RCC 7860 (cell line): ENCODE measurements around the gene KCNQ4.

Experiments used
- DNase-seq: peaks from one replicate; pipeline ENCODE4 v3.0.0-alpha.2; 2015; ENCODE audit warnings: low spot score
- FAIRE-seq: peaks from 2 replicates; lab custom pipeline; 2012; peaks lifted over from hg19 to GRCh38; lab: Jason Lieb, UNC

Gene KCNQ4

DNA sequence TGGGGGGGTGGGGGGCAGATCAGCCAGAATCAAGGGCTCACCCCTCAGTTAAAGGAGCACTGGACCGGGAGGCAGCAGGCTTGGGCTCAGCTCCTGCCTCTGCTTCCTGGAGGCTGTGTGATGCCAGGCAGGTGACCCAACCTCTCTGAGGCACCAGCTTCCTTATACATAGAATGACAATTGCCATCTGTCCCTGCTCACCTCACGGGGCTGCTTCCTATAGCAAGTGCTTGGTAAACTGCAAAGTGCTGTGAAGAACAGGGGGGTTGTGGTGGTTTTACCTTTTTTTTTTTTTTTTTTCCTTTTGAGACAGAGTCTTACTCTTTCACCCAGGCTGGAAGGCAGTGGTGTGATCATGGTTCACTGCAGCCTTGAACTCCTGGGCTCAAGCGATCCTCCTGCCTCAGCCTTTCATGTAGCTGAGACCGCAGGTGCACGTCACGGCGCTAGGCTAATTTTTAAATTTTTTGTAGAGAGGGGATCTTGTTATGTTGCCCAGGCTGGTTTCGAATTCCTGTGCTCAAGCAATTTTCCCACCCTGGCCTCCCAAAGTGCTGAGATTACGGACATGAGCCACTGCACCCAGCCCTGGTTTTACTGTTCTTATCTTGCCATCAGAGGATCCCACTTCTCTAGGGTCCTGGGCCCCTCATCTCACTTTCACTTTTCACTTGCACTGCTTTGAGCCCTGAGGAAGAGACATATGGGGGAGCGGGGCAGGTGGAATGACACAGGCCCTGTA, 11.6 kb downstream of the KCNQ4 start:
- FAIRE-seq (no peak), DNase-seq (no peak)

DNA sequence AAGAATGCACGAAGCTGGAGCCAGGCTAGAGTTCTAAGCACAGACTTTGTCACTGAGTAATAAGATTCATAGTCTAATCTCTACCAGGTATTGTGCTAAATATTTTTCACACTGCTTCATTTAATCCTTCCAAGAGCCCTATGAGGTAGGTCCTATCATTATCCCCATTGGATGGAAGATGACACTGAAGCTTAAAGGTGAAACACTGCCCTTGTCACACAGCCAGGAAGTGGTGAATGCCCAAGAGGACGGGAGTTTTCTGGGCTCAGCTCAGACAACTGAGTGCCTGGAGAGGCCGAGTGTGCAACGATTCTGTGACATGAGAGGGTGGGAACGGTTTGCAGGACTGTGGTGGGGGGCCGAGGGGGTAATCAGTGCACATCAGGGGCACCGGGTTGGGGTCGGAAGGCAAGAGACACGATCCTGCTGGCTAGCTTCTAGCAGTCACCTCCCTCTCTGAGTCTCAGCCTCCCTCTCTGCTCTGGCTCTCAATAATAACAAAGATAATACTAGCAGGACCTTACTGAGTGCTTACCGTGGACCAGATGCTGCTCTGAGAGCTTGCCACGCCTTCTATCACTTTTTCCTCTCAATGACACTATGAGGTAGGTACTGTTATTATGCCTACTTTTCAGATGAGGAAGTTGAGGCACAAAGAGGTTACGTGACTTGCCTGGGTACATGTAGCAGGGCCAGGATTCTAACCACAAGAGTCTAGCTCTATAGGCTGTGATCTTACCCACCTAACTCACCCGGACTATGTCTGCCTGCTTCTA, 12.4 kb downstream of the KCNQ4 start:
- FAIRE-seq = no peak
- no peak for DNase-seq

DNA sequence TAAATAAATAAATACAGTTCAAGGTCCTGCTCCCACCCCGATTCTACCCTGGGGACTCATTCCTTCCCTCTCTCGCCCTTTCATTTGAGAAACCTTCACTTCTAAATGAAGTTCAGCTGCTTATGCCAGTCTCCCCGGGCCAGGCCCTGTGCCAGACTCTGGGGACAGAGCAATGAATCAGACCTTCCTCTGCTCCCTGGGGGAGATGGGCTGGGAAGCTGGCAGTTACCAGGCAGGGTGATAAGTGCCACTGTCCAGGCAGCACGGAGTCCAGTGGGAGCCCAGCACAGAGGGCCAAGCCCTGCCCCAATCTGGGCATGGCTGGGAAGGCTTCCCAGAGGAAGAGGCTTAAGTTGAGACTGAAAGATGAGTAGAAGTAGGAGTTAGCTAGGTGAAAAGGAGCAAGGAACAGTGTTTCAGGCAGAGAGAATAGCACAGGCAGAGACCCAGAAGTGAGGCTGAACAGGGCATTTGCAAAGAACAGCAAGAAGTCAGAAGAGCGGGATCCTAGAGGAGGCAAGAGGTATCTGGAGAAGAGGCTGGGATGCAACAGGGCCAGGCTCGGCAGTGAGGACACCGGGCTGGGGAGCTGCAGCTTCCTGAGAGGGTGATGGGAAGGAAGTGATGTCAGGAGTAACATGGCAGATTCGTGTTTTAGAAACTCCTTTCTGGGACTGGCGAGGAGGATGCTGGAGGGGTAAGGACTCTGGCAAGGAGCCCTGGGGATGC, 13.5 kb downstream of the KCNQ4 start:
- peak; percentile 28 for DNase-seq
- FAIRE-seq = no peak

DNA sequence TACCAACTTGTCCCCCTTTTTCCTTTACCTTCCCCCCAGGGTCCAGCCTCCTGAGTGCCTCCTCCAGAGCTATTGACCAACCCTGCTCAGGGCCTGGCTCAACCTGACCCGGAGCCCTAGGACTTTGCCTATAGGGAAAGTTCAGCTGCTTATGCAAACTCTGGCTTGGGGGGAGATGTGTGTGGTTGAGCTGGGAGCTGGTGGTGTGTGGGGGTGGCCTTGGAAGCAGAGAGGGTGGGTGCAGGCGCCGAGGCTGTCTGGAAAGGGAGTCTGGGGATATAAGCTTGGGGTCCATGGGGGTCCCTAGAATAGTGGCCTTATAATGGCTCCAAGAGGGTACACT, 14.1 kb downstream of the KCNQ4 start:
- FAIRE-seq (no peak), DNase-seq (no peak)

DNA sequence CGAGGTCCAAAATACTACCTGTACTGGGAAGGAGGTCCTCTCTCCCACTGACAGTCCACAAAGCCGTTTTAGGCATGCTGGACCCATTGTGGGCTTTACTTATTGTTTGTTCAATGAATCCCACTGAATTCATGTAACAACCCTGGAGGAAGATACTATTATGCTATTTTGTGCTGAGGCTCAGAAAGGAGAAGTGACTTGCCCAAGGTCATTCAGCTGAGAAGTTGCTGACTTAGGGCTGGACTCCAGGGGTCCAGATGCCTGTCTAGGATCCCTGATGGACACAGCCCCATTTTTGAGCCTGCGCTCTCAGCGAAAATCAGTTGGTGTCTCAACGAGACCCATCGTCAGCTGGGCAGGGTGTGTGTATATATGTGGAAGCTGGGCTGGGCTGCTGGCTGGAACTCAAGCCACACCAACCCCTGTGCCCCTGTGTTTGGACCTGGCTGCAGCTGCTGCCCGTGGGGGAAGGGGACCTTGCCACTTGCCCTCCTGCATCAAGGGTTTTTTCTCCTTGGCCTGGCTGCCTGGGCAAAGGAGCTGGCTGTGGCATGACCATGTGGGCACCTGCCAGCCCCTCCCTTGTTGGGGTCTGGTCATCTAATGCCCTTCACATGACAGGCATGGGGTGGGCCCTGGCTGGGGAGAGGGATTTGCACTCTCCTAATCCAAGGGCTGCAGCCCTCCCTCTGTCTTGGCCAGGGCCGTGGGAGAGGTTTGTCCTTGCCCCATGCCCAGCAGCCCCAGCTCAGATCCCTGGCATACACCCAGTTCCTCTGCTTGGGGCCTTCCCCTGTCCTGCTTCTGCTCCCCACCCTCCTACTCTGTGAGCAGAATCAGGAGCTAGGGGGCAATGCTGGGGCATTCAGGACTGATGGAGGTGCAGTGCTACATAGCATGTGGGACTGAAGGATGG, 15.0 kb downstream of the KCNQ4 start:
- DNase-seq (no peak), FAIRE-seq (no peak)

DNA sequence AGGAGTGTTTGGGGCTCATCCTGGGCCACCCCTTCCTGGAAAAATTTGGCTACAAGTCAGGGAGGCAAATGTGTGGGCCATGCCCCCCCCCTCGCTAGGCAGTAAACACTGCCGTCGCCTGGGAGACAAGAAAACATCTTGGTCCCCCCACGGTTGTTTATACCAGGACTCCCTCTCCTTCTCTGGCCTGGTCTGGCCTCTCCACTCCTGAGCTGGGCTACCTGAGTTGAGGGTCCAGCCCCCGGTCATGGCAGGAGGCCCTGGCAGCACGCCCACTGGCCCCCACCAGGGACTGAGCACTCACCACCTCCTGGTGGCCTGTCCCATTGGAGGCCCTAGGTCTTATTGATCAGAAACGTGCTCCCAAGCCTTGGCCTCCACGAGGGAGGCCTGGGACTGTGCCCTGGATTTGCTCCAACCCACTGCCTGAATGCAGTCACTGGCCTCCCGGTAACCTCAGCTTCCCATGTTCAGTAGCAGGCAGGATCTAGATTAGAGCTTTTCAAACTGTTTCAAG, 15.8 kb downstream of the KCNQ4 start:
- FAIRE-seq (no peak), DNase-seq (no peak)

DNA sequence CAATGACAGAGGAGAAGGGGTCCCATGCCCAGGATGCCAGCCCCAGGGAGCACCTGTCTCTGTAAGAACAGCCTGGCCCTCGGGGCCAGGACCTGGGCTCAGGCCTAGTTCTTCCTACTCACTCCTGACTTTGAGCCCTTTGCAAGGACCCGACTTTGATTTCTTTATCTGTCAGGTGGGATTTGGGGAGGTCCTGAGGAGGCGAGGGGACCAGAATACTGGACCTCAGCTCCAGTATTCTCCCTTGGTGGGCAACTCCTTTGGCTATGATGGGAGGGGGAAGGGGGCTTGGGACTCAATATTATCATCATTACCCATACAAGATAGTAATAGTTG, 18.1 kb downstream of the KCNQ4 start:
- DNase-seq (no peak), FAIRE-seq (no peak)

DNA sequence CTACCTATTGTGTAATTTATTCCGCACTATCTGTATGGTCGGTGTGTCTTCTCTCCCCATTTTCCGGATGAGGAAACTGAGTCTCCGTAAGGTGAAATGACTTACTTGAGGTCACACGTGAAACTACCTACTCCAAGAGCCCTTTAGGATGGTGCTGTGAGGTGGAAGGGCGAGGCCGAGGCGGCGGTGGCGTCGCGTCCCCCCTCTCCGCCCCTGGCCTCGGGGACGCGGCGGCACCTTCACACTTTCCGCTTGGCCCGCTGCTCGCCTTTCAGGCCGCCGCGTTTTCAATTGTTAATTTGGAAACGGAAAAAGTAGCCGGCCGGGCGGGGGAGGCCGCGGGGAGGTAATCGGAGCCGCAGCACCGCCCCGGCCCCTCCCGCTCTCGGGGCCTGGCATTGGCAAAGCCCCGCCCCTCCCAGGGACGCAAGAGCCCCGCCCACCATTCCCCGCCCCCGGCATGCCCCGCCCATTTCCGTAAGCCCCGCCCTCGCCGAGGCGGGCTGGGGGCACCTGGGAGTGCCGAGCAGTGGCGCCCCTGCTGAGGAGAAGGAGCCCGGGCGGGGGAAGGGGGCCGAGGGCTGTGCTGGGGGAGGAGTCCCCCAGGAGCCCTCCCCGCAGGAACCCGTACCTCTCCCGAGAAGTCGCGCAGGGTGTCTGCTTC, 18.6 kb downstream of the KCNQ4 start:
- DNase-seq = no peak
- no peak for FAIRE-seq

DNA sequence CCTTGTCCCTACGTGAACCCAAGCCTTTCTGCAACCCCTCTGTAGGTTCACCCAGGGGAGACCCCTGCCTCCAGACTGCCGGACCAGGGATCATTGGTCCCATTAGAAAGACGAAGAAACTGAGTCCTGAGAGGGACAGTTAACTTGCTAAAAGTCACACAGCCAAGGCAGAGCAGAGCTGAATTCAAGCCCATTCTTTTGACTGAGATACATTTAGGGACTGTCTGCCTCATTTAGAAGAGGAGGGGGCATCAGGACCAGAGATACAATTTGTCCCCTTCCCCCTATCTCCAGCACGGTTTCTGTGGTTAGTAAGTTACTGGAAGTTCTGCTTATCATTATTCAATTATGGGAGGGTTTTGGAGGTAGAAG, 19.1 kb downstream of the KCNQ4 start:
- no peak for FAIRE-seq
- DNase-seq = no peak

DNA sequence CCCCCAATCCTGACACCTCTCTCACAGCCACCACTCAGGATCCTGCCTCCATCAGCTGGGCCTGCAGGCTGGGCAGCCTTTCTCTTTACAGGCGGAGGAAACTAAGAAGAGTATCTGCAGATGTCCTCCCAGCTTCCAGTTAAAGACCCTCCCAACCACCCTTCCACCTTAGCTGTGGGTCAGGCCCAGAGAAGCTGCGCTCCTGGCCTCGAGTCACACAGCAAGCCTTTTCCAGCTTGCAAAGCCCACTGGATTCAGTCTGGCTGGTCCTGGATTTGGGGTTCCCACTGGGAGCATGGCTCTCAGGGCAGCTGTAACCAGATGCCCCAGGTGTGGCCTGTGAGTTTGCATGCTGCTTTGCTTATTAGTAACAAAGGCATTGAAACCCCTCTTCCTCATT, 19.9 kb downstream of the KCNQ4 start:
- no peak for FAIRE-seq
- no peak for DNase-seq

DNA sequence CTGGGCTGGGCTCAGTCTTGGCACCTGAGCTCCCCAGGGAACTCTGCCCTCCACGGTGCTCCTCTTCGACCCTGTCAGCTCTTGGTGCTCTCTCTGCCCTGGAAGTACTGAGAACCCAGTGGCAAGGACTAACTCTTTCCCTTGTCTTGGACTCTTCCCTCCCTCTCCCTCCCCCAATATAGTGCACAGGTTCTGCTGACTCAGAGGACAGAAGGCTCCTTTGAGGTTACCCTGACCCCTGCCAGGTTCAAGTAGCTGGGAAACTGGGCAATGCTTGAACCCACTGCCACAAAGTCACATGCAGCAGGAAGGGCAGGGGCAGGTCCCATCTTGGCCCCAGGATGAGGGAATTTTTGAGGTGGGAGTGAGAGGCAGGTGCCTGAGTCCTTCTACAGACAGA, 20.3 kb downstream of the KCNQ4 start:
- FAIRE-seq (no peak), DNase-seq (no peak)

DNA sequence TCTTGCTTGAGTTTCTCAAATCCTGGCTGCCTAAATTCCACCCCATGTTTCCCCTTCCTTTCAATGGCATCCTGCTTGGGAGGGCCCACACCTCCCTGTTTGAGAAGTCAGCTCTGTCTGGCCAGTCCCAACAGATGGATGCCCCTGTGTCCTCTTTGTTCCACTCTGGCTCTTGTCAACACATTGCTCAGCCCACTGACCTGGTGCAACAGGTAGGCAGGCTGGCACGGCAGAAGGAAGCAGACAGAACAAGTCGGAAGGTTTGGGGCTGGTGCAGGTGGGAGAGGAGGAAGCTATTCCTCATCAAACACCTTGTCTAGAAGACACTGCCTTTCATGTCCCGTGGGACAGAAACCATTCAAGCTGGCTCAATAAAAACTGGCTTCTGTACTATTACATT, 22.7 kb downstream of the KCNQ4 start:
- DNase-seq (no peak), FAIRE-seq (no peak)

DNA sequence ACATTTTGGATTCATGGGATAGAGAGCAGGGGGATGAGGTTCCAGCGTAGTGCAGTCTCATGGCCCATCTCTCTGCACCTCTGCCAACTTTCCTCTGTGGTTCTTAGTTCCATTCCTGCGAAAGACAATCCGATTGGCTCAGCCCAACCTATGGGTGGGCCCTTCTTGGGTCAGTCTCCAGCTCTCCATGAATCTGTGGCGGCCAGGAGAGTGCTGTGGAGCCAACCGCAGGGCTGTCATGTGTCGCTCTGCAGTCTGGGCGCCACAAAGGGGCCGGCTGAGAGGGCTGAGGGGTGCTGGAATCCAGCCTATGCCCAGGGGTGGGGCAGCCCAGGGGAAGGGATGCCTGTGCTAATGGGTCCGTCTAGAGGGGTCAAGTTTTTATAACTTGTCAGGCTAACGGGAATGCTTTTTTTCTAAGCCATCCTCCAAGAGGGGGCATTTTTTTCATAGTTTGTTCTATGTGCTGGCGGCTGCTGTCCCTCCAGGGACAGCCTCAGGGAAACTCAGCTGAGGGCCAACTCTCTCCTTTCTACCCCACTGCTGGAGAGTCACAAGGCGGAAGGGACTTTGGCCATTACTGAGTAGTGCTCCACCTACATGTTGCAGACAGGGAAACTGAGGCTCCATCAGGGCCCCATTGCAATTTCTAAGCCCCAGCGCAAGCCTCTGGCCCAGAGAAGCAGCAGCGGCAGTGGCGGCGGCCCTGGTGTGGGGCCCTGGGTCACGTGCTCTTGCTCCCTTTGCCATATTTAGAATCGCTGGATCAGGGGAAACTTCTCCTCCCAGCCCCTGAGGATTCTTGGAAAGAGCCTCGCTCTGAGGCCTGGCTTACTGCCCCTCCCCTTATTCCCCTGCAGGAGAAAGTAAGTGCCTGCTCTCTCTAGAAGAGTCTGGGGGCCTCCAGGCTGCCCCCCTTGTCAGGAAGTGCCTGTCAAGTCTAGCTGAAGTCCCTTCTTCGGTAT, 23.4 kb downstream of the KCNQ4 start:
- FAIRE-seq (no peak), DNase-seq (no peak)

DNA sequence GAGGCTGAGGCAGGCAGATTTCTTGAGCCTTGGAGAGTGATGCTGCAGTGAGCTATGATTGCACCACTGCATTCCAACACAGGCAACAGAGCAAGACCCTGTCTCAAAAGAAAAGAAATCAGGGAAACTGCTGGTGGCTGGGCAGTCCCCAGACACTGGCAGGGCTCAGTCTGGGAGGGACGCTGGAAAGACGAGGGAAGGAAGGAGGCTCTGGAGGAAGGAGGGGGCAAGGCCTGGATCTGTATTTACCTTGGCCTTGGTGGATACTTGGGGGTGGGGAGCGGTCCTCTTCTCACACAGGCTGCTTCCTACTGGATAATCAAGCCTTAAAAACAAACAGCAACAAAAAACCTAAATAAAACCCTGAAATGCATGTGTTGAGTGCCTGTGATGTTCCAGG, 24.4 kb downstream of the KCNQ4 start:
- FAIRE-seq (no peak), DNase-seq (no peak)

DNA sequence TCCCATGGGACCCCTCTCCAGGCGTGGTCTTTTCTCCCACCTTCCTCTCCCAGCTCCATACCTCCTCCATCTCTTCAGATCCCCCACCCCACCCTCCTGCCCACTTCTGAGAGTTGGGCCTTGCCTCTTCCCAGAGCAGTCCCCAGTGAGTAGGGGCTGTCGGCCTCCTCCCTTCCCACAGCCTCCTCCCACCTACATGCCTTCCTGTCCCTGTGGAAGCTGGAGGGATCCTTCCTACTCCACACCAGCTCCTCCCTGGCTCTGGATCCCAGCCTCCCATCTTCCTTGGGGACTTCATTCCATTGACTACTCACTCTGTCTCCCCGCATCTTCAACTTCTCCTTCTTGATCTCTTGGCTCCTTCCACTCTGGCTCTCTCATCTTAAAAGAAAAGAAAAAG, 24.9 kb downstream of the KCNQ4 start:
- FAIRE-seq (no peak), DNase-seq (no peak)

DNA sequence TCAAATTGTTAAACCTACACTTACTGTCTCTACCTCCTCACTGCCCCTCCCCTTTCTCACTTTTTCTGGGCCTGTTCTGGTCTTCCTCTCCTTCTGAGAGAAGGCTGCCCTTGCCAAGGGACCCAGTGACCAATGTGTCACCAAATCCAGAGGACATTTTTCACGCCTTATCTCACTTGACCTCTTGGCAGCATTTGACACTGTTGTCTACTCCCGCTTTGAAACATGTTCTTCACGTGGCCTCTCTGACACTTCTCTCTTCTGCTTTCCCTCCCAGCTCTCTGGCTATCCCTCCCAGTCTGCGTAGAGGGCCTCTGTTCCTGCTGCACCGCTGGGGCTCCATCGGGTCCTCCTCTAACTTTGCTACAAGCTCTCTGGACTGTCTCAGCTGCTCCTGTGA, 25.3 kb downstream of the KCNQ4 start:
- DNase-seq (no peak), FAIRE-seq (no peak)

DNA sequence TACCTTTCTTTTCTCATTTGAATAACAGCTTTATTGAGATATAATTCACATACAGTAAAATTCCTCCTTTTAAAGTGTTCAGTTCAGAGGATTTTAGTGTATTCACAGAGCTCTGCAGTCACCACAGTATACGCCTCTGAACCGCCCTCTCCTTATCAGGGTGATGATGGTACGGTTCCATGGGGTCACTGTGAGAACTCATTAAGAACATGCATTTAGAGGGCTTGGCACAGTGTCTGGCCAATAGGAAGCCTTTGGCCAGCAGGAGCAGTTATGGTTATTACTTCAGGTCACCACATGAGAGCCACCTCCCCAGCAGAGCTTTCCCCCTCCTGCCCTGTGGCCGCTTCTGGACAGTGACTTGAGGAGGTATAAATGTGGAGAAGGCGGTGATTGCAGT, 27.3 kb downstream of the KCNQ4 start:
- no peak for FAIRE-seq
- no peak for DNase-seq

DNA sequence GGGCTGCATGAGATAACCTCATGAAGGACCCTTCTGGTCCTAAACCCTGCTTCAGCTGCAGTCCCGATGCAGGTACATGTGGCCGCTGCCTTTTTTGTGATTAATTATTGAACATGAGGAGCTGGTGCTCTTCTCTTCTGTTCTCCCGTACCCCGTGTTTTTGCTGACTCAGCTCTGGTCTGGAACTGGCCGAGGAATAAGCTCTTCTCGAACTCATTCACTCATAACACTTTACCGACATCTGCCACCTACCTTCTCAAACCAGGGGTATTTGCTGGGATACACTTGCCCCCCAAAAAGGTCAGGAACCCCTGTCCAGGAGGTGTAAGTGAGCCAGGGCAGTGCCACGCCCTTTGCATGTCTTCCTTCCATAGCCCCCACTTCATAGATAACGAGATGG, 31.8 kb downstream of the KCNQ4 start:
- DNase-seq (no peak), FAIRE-seq (no peak)

DNA sequence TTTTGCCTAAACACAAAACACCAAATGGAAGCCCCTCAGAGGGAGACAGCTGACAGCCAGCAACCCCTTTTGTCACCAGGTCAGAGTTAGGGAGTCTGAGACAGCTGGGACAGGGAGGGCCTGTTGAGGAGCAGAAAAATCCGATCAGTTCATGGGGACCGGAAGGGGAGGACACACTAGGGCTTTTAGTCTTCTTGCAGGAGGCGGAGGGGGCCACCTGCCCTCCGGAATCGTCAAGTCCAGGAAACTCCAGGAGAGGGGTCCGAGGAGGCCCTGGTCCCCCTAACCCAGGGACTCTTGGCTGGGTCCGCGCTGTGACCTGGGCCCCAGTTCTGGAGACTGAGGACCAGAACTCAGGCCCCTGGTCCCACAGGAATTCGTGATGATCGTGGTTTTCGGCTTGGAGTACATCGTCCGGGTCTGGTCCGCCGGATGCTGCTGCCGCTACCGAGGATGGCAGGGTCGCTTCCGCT, 34.2 kb downstream of the KCNQ4 start:
- no peak for FAIRE-seq
- DNase-seq = no peak
